ENCODE results near the gene CTAG1A. TPM values are rescaled to one million over a fixed set of nuclear protein-coding genes. Genes with fewer than 3 reads are reported as not detected.
A peak's percentile ranks its signal among the peaks of the same experiment; 100 is the strongest.
"Not testable (repeated sequence)": the region's sequence is repeated elsewhere in the genome, so short reads cannot be mapped to it uniquely, and the experiment has no call there.

Gene CTAG1A
- not detected for total RNA-seq
- not detected for total RNA-seq (2013)

DNA sequence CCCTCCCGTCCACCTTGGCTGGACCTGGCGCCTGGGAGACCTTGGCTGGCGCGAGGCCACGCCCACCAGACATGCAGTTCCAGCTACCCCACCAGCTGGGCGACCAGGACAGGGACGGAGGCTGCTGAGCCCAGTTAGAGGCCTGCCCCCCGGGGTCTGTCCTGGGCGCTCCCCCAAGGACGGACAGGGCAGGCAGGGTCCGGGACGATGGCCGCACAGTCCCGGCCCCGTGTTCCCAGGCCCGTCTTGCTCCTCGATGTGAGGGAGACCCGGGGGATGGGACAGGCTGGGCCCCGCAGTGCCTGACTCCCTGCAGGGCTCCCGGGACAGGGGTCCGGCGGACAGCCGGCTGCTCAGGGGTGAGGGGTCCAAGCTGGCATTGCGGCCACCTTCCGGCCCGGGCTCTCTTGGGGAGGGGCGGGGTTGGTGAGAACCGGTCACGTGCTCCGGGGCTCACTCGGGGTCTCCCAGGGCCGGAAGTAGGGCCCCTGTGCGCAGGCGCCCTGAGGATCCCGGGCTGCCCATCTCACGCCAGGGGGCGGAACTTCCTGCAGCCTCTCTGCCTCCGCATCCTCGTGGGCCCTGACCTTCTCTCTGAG is at the start of gene CTAG1A:
Gene CTAG1A (plus strand): TSS at position 549 of the 599 bp plus-strand sequence. CDS start 74 bp downstream, outside the sequence.
- H3K9me3 Mint-ChIP-seq; H3K27me3 ChIP-seq (ENCODE audit: control insufficient read depth, insufficient read depth, low read length); intact Hi-C loops (cut with micrococcal nuclease); H3K27ac ChIP-seq (ENCODE audit: low read length); ATAC-seq; H3K4me1 ChIP-seq (ENCODE audit: control insufficient read depth, insufficient read depth, low read length); H3K27me3 Mint-ChIP-seq (ENCODE audit: low read depth in 2 of 2); H3K4me3 Mint-ChIP-seq; H3K27ac Mint-ChIP-seq; H3K9me3 ChIP-seq (ENCODE audit: control insufficient read depth, insufficient read depth, low read length); H3K4me3 ChIP-seq (ENCODE audit: low read length); H3K4me1 Mint-ChIP-seq; H3K36me3 ChIP-seq (ENCODE audit: control insufficient read depth, insufficient read depth, low read length); H3K36me3 Mint-ChIP-seq; DNase-seq: not testable (repeated sequence)
- WGBS (ENCODE audit: insufficient coverage), result no CpG with 5 or more reads among the region's 39 CpGs

DNA sequence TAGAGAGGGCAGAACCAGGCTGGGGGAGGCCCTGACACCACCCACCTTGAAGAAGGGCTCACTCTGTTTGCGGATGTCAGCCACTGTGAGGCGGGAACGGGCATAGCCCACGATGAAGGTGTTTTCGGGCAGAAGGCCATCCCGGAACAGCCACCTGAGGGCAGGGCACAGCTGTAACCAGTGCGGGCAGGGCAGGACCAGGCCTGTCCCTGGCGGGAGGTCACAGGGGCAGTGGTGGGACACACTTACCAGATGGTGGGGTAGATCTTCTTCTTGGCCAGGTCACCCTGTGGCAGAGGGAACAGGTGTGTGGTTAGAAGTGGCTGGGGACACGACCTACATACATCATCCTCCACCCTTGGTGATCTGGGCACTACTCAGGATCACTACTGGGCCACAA is 49.0 kb upstream of the CTAG1A start:
- peaks cover 36% of the 10 kb centered on the region for H3K36me3 ChIP-seq (ENCODE audit: control insufficient read depth, insufficient read depth, low read length)
- Mint-ChIP-seq H3K4me1 (peaks cover 15 to 20% of the 10 kb centered on the region in 2 donors), H3K36me3 (no peaks in the 10 kb centered on the region), H3K27me3 (ENCODE audit: low read depth in 2 of 2) (no peaks in the 10 kb centered on the region), H3K27ac (peak overlapping the region in 1 of 2 donors; percentile 23), H3K4me3 (no peak overlapping the region), H3K9me3 (no peaks in the 10 kb centered on the region)
- ATAC-seq (no peak), DNase-seq (no peak)
- WGBS (ENCODE audit: insufficient coverage), result 93% methylated on average over 8 of the region's 9 CpGs
- H3K9me3 ChIP-seq (ENCODE audit: control insufficient read depth, insufficient read depth, low read length), result no peaks in the 10 kb centered on the region
- H3K27me3 ChIP-seq (ENCODE audit: control insufficient read depth, insufficient read depth, low read length), result no peaks in the 10 kb centered on the region
- TF ChIP-seq, protein P1, sequence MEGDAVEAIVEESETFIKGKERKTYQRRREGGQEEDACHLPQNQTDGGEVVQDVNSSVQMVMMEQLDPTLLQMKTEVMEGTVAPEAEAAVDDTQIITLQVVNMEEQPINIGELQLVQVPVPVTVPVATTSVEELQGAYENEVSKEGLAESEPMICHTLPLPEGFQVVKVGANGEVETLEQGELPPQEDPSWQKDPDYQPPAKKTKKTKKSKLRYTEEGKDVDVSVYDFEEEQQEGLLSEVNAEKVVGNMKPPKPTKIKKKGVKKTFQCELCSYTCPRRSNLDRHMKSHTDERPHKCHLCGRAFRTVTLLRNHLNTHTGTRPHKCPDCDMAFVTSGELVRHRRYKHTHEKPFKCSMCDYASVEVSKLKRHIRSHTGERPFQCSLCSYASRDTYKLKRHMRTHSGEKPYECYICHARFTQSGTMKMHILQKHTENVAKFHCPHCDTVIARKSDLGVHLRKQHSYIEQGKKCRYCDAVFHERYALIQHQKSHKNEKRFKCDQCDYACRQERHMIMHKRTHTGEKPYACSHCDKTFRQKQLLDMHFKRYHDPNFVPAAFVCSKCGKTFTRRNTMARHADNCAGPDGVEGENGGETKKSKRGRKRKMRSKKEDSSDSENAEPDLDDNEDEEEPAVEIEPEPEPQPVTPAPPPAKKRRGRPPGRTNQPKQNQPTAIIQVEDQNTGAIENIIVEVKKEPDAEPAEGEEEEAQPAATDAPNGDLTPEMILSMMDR (IDR thresholded peaks at IDR 0.05), result no peak
- intact Hi-C loops (cut with micrococcal nuclease), result no loop called here
- no peak overlapping the region for H3K4me3 ChIP-seq (ENCODE audit: low read length)
- H3K4me1 ChIP-seq (ENCODE audit: control insufficient read depth, insufficient read depth, low read length), result peaks cover 39% of the 10 kb centered on the region
- H3K27ac ChIP-seq (ENCODE audit: low read length), result no peak overlapping the region

DNA sequence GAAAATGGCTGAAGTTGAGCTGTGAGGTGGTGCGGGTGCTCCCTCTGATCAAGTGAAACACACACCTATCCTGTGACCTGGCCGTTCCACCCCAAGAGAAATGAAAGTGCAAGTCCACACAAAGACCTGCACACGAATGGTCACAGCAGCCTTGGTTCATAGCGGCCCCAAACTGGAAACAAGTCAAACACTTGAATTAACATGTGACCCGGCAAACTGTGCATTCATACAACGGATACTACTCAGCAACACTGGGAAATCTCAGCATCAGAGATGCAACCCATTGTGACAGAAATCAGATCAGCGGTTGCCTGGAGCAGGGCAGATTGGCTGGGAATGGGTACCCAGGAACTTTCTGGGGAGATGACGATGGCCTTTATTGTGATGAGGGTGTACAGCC is 45.9 kb upstream of the CTAG1A start:
- H3K9me3 Mint-ChIP-seq, result no peaks in the 10 kb centered on the region
- peak overlapping the region; percentile 79 to 93 for H3K27ac Mint-ChIP-seq
- peaks cover 70% of the 10 kb centered on the region for H3K4me1 ChIP-seq (ENCODE audit: control insufficient read depth, insufficient read depth, low read length)
- intact Hi-C loops (cut with micrococcal nuclease), result no loop called here
- TF ChIP-seq, protein P1 (IDR thresholded peaks at IDR 0.05), result no peak
- H3K27ac ChIP-seq (ENCODE audit: low read length), result no peak overlapping the region
- H3K4me1 Mint-ChIP-seq, result peaks cover 32 to 38% of the 10 kb centered on the region in 2 donors
- WGBS (ENCODE audit: insufficient coverage), result 76% methylated on average over 8 of the region's 8 CpGs
- H3K9me3 ChIP-seq (ENCODE audit: control insufficient read depth, insufficient read depth, low read length), result no peaks in the 10 kb centered on the region
- DNase-seq, result no peak
- H3K4me3 Mint-ChIP-seq, result peak overlapping the region; percentile 50
- peaks cover 18% of the 10 kb centered on the region for H3K36me3 ChIP-seq (ENCODE audit: control insufficient read depth, insufficient read depth, low read length)
- no peak for ATAC-seq
- no peaks in the 10 kb centered on the region for H3K36me3 Mint-ChIP-seq
- H3K4me3 ChIP-seq (ENCODE audit: low read length), result no peak overlapping the region
- no peaks in the 10 kb centered on the region for H3K27me3 ChIP-seq (ENCODE audit: control insufficient read depth, insufficient read depth, low read length)
- no peaks in the 10 kb centered on the region for H3K27me3 Mint-ChIP-seq (ENCODE audit: low read depth in 2 of 2)

DNA sequence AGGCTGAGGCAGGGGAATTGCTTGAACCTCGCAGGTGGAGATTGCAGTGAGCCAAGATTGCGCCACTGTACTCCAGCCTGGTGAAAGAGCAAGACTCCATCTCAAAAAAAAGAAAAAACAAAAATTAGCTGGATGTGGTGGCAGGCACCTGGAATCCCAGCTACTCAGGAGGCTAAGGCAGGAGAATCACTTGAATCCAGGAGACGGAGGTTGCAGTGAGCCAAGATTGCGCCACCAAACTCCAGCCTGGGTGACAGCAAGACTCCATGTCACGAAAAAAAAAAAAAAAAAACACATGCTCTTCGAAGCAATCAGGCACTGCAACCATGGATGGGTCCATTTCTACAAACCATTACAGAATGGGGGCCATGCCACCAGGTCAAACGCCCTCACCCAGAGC is 44.6 kb upstream of the CTAG1A start:
- H3K4me3 Mint-ChIP-seq; H3K36me3 Mint-ChIP-seq; H3K4me3 ChIP-seq (ENCODE audit: low read length); H3K27me3 Mint-ChIP-seq (ENCODE audit: low read depth in 2 of 2); H3K27me3 ChIP-seq (ENCODE audit: control insufficient read depth, insufficient read depth, low read length); H3K27ac ChIP-seq (ENCODE audit: low read length); ATAC-seq; H3K9me3 ChIP-seq (ENCODE audit: control insufficient read depth, insufficient read depth, low read length); DNase-seq; H3K9me3 Mint-ChIP-seq; intact Hi-C loops (cut with micrococcal nuclease): not testable (repeated sequence)
- H3K27ac Mint-ChIP-seq, result peak overlapping the region; percentile 93 to 94
- Histone ChIP-seq H3K4me1 (ENCODE audit: control insufficient read depth, insufficient read depth, low read length) (peaks cover 69% of the 10 kb centered on the region), H3K36me3 (ENCODE audit: control insufficient read depth, insufficient read depth, low read length) (peaks cover 10% of the 10 kb centered on the region)
- peaks cover 31 to 35% of the 10 kb centered on the region in 2 donors for H3K4me1 Mint-ChIP-seq
- 89% methylated on average over 4 of the region's 7 CpGs for WGBS (ENCODE audit: insufficient coverage)

All from natural killer cell (primary cell).